ENCODE results near the gene TM7SF2. TPM values are rescaled to one million over a fixed set of nuclear protein-coding genes. Genes with fewer than 3 reads are reported as not detected.

Gene TM7SF2
- total RNA-seq, 4 donors from 2014 or later, result 7.3 to 18.4 (median 11.0) TPM

DNA sequence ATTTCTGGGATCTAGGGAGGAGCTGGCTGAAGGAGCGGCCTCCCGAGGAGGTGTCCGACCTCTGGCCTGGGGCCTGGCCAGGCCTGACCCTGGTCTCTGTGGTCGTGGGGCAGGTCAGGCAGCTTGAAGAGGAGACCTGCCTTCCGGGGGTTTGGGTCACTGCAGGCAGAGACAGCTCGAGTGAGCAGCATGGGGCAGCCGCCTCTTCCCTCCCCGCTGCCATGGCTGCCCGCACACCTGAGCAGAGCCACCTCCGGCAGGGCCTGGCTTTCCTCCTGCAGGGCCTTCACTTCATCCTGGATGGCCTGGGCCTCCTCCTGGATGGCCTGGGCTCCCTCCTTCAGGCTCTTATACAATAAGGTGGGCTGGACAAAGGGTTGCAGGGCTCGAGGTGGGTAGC is 45.4 kb upstream of the TM7SF2 start:
- H3K27me3 ChIP-seq, result no peaks in the 10 kb centered on the region
- no peak overlapping the region for H3K27ac ChIP-seq
- TF ChIP-seq POLR2A (IDR thresholded peaks at IDR 0.05), result no peak
- TF ChIP-seq, protein P1, sequence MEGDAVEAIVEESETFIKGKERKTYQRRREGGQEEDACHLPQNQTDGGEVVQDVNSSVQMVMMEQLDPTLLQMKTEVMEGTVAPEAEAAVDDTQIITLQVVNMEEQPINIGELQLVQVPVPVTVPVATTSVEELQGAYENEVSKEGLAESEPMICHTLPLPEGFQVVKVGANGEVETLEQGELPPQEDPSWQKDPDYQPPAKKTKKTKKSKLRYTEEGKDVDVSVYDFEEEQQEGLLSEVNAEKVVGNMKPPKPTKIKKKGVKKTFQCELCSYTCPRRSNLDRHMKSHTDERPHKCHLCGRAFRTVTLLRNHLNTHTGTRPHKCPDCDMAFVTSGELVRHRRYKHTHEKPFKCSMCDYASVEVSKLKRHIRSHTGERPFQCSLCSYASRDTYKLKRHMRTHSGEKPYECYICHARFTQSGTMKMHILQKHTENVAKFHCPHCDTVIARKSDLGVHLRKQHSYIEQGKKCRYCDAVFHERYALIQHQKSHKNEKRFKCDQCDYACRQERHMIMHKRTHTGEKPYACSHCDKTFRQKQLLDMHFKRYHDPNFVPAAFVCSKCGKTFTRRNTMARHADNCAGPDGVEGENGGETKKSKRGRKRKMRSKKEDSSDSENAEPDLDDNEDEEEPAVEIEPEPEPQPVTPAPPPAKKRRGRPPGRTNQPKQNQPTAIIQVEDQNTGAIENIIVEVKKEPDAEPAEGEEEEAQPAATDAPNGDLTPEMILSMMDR (IDR thresholded peaks at IDR 0.05 in 4 of 5, conservative IDR thresholded peaks at IDR 0.05 in 1 of 5), result no peak
- no peak for ATAC-seq
- no peak for DNase-seq
- in situ Hi-C loops (cut with MboI; ENCODE audit: low sequenced_read_pairs in 4 of 4), result no loop called here
- H3K9me3 ChIP-seq, result no peaks in the 10 kb centered on the region
- intact Hi-C loops (cut with DNase I; ENCODE audit: low total_unique reads), result no loop called here
- H3K4me3 ChIP-seq, result no peak overlapping the region
- H3K36me3 ChIP-seq, result no peaks in the 10 kb centered on the region
- no peaks in the 10 kb centered on the region for H3K4me1 ChIP-seq

DNA sequence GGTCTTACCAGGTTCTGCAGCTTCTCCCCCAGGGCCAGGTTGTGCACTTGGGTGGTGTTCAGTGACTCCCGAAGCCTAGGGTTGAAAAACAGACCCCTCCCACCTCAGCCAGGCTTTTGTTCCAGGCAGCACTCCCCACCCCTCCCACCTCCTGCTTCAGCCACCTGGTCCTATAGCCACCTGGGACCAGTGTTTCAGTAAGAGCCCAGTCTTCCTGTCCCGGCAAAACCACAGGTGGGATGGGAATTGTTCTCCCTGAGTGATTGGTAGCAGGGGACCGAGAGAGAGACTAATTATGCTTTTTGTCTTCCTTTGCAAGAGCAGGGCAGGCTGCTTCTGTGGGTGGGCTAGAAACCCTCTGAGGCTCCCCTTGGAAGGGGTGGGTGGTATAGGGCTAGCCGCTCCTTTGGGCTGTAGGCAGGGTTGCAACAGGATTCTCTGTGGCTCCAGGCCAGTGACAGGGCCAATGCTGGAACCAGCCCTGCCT is 44.8 kb upstream of the TM7SF2 start:
- H3K9me3 ChIP-seq, result no peaks in the 10 kb centered on the region
- TF ChIP-seq, protein P1 (IDR thresholded peaks at IDR 0.05 in 4 of 5, conservative IDR thresholded peaks at IDR 0.05 in 1 of 5), result no peak
- no peak for TF ChIP-seq POLR2A (IDR thresholded peaks at IDR 0.05)
- in situ Hi-C loops (cut with MboI; ENCODE audit: low sequenced_read_pairs in 4 of 4), result no loop called here
- DNase-seq (no peak), ATAC-seq (no peak)
- H3K27me3 ChIP-seq, result no peaks in the 10 kb centered on the region
- H3K4me3 ChIP-seq, result no peak overlapping the region
- no peaks in the 10 kb centered on the region for H3K4me1 ChIP-seq
- H3K27ac ChIP-seq, result no peak overlapping the region
- no peaks in the 10 kb centered on the region for H3K36me3 ChIP-seq
- intact Hi-C loops (cut with DNase I; ENCODE audit: low total_unique reads), result no loop called here

DNA sequence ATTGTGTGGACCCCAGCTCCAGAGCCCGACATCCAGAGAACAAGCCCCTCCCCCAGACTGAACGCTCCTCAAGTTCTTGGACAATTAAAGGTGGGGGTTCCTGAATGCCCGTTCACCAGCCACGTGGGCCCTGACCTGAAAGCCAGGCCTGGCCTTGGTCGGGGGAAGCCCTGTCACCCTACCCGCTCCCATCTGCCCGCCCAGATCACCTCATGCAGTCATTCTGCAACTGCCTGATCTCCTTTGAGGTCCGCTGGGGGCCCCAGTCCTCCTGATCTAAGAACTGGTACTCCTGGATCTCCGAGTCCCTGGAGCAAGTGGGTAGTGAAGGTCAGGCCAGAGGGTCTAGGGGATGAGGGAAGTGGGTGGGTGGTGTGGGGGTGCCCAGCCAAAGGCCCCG is 44.2 kb upstream of the TM7SF2 start:
- Histone ChIP-seq H3K4me1 (no peaks in the 10 kb centered on the region), H3K27me3 (no peaks in the 10 kb centered on the region), H3K4me3 (no peak overlapping the region), H3K27ac (no peak overlapping the region), H3K9me3 (no peaks in the 10 kb centered on the region), H3K36me3 (no peaks in the 10 kb centered on the region)
- intact Hi-C loops (cut with DNase I; ENCODE audit: low total_unique reads), result no loop called here
- ATAC-seq, result no peak
- in situ Hi-C loops (cut with MboI; ENCODE audit: low sequenced_read_pairs in 4 of 4), result no loop called here
- DNase-seq, result no peak
- TF ChIP-seq, protein P1 (IDR thresholded peaks at IDR 0.05 in 4 of 5, conservative IDR thresholded peaks at IDR 0.05 in 1 of 5), result no peak
- TF ChIP-seq POLR2A (IDR thresholded peaks at IDR 0.05), result no peak

DNA sequence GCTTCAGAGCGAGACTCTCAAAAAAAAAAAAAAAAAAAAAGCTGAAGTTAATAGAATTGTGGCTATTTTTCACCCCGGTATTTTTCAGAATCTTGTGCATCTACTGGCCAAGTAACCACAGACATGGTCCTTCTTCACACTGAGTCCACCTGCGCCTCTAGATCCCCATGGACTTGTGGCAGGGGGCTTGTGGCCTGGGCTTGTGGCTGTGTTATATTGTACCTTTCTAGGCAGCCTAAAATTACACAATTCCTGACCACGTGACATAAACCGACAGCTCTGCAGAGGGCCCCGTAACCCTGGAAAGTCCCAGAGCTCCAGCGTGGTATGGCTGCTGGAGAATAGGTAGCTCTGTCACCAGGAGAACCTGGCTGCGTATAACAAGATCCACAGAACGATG is 42.5 kb upstream of the TM7SF2 start:
- in situ Hi-C loops (cut with MboI; ENCODE audit: low sequenced_read_pairs in 4 of 4), result no loop called here

More for the DNA sequence above, 42.5 kb upstream of the TM7SF2 start:
- Histone ChIP-seq H3K36me3 (no peaks in the 10 kb centered on the region), H3K27ac (no peak overlapping the region), H3K4me3 (no peak overlapping the region), H3K27me3 (no peaks in the 10 kb centered on the region), H3K4me1 (no peaks in the 10 kb centered on the region), H3K9me3 (no peaks in the 10 kb centered on the region)
- no peak for ATAC-seq
- intact Hi-C loops (cut with DNase I; ENCODE audit: low total_unique reads), result no loop called here
- TF ChIP-seq POLR2A (IDR thresholded peaks at IDR 0.05), result no peak
- TF ChIP-seq, protein P1 (IDR thresholded peaks at IDR 0.05 in 4 of 5, conservative IDR thresholded peaks at IDR 0.05 in 1 of 5), result no peak
- no peak for DNase-seq

All from gastrocnemius medialis (tissue), 4 donors.